ENCODE data around the gene CPA4.

DNA sequence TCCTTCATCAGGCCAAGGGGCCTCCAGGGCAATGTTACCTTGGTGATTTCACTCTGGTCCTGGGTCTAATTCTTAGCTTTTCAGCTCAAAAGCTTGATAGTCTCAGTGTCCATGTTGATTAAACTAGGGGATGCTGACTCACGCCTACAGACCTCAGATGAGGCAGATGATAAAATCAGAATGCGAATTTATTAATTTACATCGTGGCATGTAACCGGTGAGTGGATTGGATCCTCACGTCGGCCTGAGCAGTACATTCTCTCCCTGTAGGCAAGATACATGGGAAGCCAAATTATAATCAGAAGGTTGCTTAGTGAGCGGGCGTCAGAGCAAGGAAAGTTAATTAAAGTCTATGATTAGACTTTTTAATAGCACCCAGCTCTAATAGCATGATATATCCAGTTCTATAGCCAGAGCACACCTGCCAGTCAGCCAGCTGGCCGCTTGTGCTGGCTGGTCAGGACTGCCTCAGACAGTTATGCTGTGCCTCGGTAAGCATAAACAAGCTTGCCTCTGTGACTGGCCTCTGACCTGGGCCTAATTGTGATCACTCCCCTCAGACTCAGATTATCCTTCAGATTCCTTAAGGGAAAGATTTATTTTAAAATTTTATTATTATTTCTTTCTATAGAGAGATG is 31.5 kb downstream of the CPA4 start:
- TF ChIP-seq, protein P1, sequence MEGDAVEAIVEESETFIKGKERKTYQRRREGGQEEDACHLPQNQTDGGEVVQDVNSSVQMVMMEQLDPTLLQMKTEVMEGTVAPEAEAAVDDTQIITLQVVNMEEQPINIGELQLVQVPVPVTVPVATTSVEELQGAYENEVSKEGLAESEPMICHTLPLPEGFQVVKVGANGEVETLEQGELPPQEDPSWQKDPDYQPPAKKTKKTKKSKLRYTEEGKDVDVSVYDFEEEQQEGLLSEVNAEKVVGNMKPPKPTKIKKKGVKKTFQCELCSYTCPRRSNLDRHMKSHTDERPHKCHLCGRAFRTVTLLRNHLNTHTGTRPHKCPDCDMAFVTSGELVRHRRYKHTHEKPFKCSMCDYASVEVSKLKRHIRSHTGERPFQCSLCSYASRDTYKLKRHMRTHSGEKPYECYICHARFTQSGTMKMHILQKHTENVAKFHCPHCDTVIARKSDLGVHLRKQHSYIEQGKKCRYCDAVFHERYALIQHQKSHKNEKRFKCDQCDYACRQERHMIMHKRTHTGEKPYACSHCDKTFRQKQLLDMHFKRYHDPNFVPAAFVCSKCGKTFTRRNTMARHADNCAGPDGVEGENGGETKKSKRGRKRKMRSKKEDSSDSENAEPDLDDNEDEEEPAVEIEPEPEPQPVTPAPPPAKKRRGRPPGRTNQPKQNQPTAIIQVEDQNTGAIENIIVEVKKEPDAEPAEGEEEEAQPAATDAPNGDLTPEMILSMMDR (IDR thresholded peaks at IDR 0.05): no peak
- no peak for TF ChIP-seq POLR2A (IDR thresholded peaks at IDR 0.05)

Measured in Peyer's patch (tissue), 4 donors.